Esophagus squamous epithelium (tissue), 5 donors: ENCODE measurements around the gene EXOC1. TPM values are rescaled to one million over a fixed set of nuclear protein-coding genes. Genes with fewer than 3 reads are reported as not detected.

Experiments
- DNase-seq: peaks from one replicate; lab custom pipeline; 2025; lab: John Stamatoyannopoulos, UW
- H3K27ac ChIP-seq, 4 donors: fragments of 200-600 bp; sonication (generic); one replicate each; pipeline ENCODE4 v1.5.1; 2016 to 2019; ENCODE audit warnings: mild to moderate bottlenecking in 1 of 4
- H3K27me3 ChIP-seq, 4 donors: fragments of 200-600 bp; sonication (generic); 1 replicate in 3 of 4; 2 replicates in 1 of 4; pipeline versions ENCODE4 v1.5.1 to v1.6.0; 2017 to 2021; ENCODE audit warnings: antibody characterized with exemption in 1 of 4
- H3K36me3 ChIP-seq, 3 donors: fragments of 200-600 bp; sonication (generic); one replicate each; pipeline ENCODE4 v1.5.1; 2016 to 2019
- H3K4me1 ChIP-seq, 3 donors: fragments of 200-600 bp; sonication (generic); one replicate each; pipeline ENCODE4 v1.5.1; 2017 to 2019
- H3K4me3 ChIP-seq, 4 donors: fragments of 200-600 bp; sonication (generic); 1 replicate in 3 of 4; 2 replicates in 1 of 4; pipeline ENCODE4 v1.5.1; 2016 to 2019; ENCODE audit warnings: mild to moderate bottlenecking in 2 of 4, moderate library complexity in 1 of 4
- H3K9me3 ChIP-seq, 3 donors: fragments of 200-600 bp; sonication (generic); one replicate each; pipeline ENCODE4 v1.5.1; 2016 to 2019
- CTCF ChIP-seq, 6 experiments: fragments of 450-650 bp in 4 of 6; fragments of 200-600 bp in 2 of 6; sonication (generic) in 2 of 6; IDR thresholded peaks; one replicate each; pipeline ENCODE4 v1.5.1; 2016 to 2019; ENCODE audit warnings: antibody characterized with exemption in 6 of 6, mild to moderate bottlenecking in 4 of 6, moderate library complexity in 4 of 6
- POLR2A ChIP-seq, 4 donors: fragments of 450-650 bp; IDR thresholded peaks; one replicate each; pipeline ENCODE4 v1.6.1; 2017; ENCODE audit warnings: antibody characterized with exemption in 4 of 4, mild to moderate bottlenecking in 4 of 4, moderate library complexity in 3 of 4
- WGBS, 2 donors: methylation state at CpG; one replicate each; pipeline ENCODE4 v1.1.5; 2018; 5-methylcytosine and 5-hydroxymethylcytosine counted together
- intact Hi-C: fragments of 100-400 bp; cut with DNase I; formaldehyde crosslinking; loops from one replicate; pipeline ENCODE4 v1.15.0; 2022
- total RNA-seq, 4 donors: library from RNA; depleted of rRNA; stranded (reverse); fragments of >200 nt; gene quantifications; one replicate each; pipeline ENCODE4 v1.1.0, GENCODE V29; 2016
- donor health status: DM: yes; HTN: yes; CAD: no.

EXOC1 gene
- total RNA-seq, 4 donors from 2014 or later: 28.5 to 43.7 (median 41.7) TPM

- intact Hi-C loops: no loop called here
- Histone ChIP-seq H3K27me3 (no peaks in the 10 kb centered on the region), H3K4me3 (no peak overlapping the region), H3K36me3 (no peaks in the 10 kb centered on the region), H3K9me3 (no peaks in the 10 kb centered on the region), H3K27ac (no peak overlapping the region), H3K4me1 (no peaks in the 10 kb centered on the region)
- 65 to 71% methylated on average over 3 of the region's 3 CpGs for WGBS, 2 donors
- no peak for TF ChIP-seq POLR2A (IDR thresholded peaks at IDR 0.05)
- no peak for TF ChIP-seq CTCF (IDR thresholded peaks at IDR 0.05)
- DNase-seq: no peak
Measured at GRCh38 chr4:55921093-55921492, 67.6 kb downstream of the EXOC1 start.

- no peak for DNase-seq
- Histone ChIP-seq H3K36me3 (no peaks in the 10 kb centered on the region), H3K9me3 (no peaks in the 10 kb centered on the region), H3K4me3 (no peak overlapping the region), H3K27ac (no peak overlapping the region), H3K27me3 (no peaks in the 10 kb centered on the region), H3K4me1 (no peaks in the 10 kb centered on the region)
- WGBS, 2 donors: 72 to 81% methylated on average over 4 of the region's 4 CpGs
- intact Hi-C loops: no loop called here
- TF ChIP-seq CTCF (IDR thresholded peaks at IDR 0.05): no peak
- no peak for TF ChIP-seq POLR2A (IDR thresholded peaks at IDR 0.05)
Measured at GRCh38 chr4:55925241-55925640, 71.8 kb downstream of the EXOC1 start.

GRCh38 chr4:55926610-55927009 is 73.2 kb downstream of the EXOC1 start:
- Histone ChIP-seq H3K9me3 (no peaks in the 10 kb centered on the region), H3K27me3 (no peaks in the 10 kb centered on the region), H3K4me1 (no peaks in the 10 kb centered on the region), H3K27ac (no peak overlapping the region), H3K36me3 (no peaks in the 10 kb centered on the region), H3K4me3 (no peak overlapping the region)
- no peak for DNase-seq
- TF ChIP-seq POLR2A (IDR thresholded peaks at IDR 0.05) (no peak), CTCF (IDR thresholded peaks at IDR 0.05) (no peak)
- intact Hi-C loops: no loop called here

GRCh38 chr4:55927803-55928437 is 74.5 kb downstream of the EXOC1 start:
- H3K4me3 ChIP-seq: no peak overlapping the region
- no peak overlapping the region for H3K27ac ChIP-seq
- no peaks in the 10 kb centered on the region for H3K36me3 ChIP-seq
- no peak for TF ChIP-seq POLR2A (IDR thresholded peaks at IDR 0.05)
- no peak for TF ChIP-seq CTCF (IDR thresholded peaks at IDR 0.05)
- 89 to 92% methylated on average over 2 of the region's 2 CpGs for WGBS, 2 donors
- peaks cover 0 to 3% (median 0%) of the 10 kb centered on the region in 3 donors for H3K4me1 ChIP-seq
- H3K9me3 ChIP-seq: no peaks in the 10 kb centered on the region
- no peaks in the 10 kb centered on the region for H3K27me3 ChIP-seq
- DNase-seq: no peak
- intact Hi-C loops: no loop called here

- intact Hi-C loops: no loop called here
- H3K36me3 ChIP-seq: no peaks in the 10 kb centered on the region
- 55 to 81% methylated on average over 1 of the region's 1 CpG for WGBS, 2 donors
- H3K4me3 ChIP-seq: no peak overlapping the region
- no peak for DNase-seq
- TF ChIP-seq POLR2A (IDR thresholded peaks at IDR 0.05): no peak
- TF ChIP-seq CTCF (IDR thresholded peaks at IDR 0.05): no peak
- no peak overlapping the region for H3K27ac ChIP-seq
- no peaks in the 10 kb centered on the region for H3K9me3 ChIP-seq
- no peaks in the 10 kb centered on the region for H3K27me3 ChIP-seq
- H3K4me1 ChIP-seq: peaks cover 0 to 4% (median 0%) of the 10 kb centered on the region in 3 donors
Measured at GRCh38 chr4:55928846-55929245, 75.4 kb downstream of the EXOC1 start.
